NT2/D1 (cell line): ENCODE results near the gene CDH5.
"Not testable (repeated sequence)": the region's sequence is repeated elsewhere in the genome, so short reads cannot be mapped to it uniquely, and the experiment has no call there.

ENCODE experiments used
- DNase-seq: peaks from one replicate; pipeline ENCODE4 v3.0.0-alpha.2; 2011; ENCODE audit warnings: low read depth, low spot score
- H3K27me3 ChIP-seq: 2 replicates; pipeline ENCODE4 v1.6.0; 2011; ENCODE audit warnings: mild to moderate bottlenecking; ENCODE audit not compliant: insufficient read length, insufficient read depth
- H3K36me3 ChIP-seq: 2 replicates; pipeline ENCODE4 v1.6.1; 2011; ENCODE audit warnings: mild to moderate bottlenecking, low read length, mixed read lengths; ENCODE audit not compliant: insufficient read depth, insufficient read length
- H3K4me1 ChIP-seq: 2 replicates; pipeline ENCODE4 v1.5.1; 2011; ENCODE audit not compliant: insufficient read depth, insufficient read length
- H3K4me3 ChIP-seq: 2 replicates; pipeline ENCODE4 v1.5.1; 2011; ENCODE audit warnings: low read depth; ENCODE audit not compliant: insufficient read length
- H3K9ac ChIP-seq: 2 replicates; pipeline ENCODE4 v1.6.0; 2011; ENCODE audit warnings: low read depth; ENCODE audit not compliant: insufficient read length
- H3K9me3 ChIP-seq: 2 replicates; pipeline ENCODE4 v1.5.1; 2011; ENCODE audit warnings: mild to moderate bottlenecking, low read length; ENCODE audit not compliant: insufficient read depth
- SUZ12 ChIP-seq: IDR thresholded peaks from 2 replicates; pipeline ENCODE4 v1.6.1; 2011; ENCODE audit not compliant: insufficient read length, insufficient read depth; ENCODE audit errors: extremely low read depth
- YY1 ChIP-seq: IDR thresholded peaks from 2 replicates; pipeline ENCODE4 v1.6.1; 2011; ENCODE audit not compliant: insufficient read length, insufficient read depth
- ZNF274 ChIP-seq: IDR thresholded peaks from 2 replicates; pipeline ENCODE4 v1.6.1; 2011; ENCODE audit warnings: mild to moderate bottlenecking, low read depth, low read length

Gene CDH5

GRCh38 chr16:66447491-66447890 lies 81.0 kb downstream of the CDH5 start:
- no peak for TF ChIP-seq SUZ12
- no peak for TF ChIP-seq YY1
- TF ChIP-seq ZNF274 = no peak
- Histone ChIP-seq H3K4me1 (peaks cover 3% of the 10 kb centered on the region), H3K36me3 (no peaks in the 10 kb centered on the region), H3K9me3 (no peaks in the 10 kb centered on the region), H3K9ac (no peak overlapping the region), H3K4me3 (no peak overlapping the region), H3K27me3 (no peaks in the 10 kb centered on the region)
- no peak for DNase-seq

DNA sequence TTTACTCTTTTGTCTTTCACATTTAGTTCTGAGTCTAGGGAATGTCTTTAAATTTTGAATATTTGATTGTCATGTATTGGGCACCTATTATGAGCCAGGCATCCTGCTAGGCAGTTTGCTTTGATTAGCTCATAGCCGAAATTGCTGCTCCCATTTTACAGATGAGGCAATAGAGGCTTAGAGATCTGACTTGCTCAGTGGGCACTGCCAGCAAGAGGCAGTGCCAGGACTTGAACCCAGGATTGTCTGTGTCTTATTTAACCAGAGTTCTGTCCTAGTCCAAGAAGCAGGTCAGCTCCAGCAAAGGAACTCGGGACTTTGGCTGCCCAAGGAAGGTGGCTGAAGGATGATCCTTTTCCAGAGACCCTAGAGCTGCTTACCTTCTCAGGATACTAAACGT lies 85.1 kb downstream of the CDH5 start:
- Histone ChIP-seq H3K9me3 (no peaks in the 10 kb centered on the region), H3K27me3 (no peaks in the 10 kb centered on the region), H3K36me3 (no peaks in the 10 kb centered on the region), H3K4me3 (no peak overlapping the region), H3K4me1 (no peaks in the 10 kb centered on the region), H3K9ac (no peak overlapping the region)
- DNase-seq = no peak
- TF ChIP-seq SUZ12 (no peak), ZNF274 (no peak), YY1 (no peak)

GRCh38 chr16:66453230-66453629 lies 86.7 kb downstream of the CDH5 start:
- H3K4me3 ChIP-seq, H3K27me3 ChIP-seq, H3K36me3 ChIP-seq, H3K4me1 ChIP-seq, H3K9ac ChIP-seq, DNase-seq, H3K9me3 ChIP-seq: not testable (repeated sequence)
